NCI-H748 (cell line): ENCODE results near the gene PRR3.
A peak's percentile ranks its signal among the peaks of the same experiment; 100 is the strongest.

ENCODE experiments used
- DNase-seq: peaks from one replicate; lab custom pipeline; 2025; ENCODE audit not compliant: unreplicated experiment; lab: John Stamatoyannopoulos, UW

The PRR3 gene

GRCh38 chr6:30570263-30570662, 13.2 kb downstream of the PRR3 start:
- DNase-seq: peak; percentile 8

- no peak for DNase-seq
Observed at GRCh38 chr6:30570740-30571074, 13.6 kb downstream of the PRR3 start.

DNA sequence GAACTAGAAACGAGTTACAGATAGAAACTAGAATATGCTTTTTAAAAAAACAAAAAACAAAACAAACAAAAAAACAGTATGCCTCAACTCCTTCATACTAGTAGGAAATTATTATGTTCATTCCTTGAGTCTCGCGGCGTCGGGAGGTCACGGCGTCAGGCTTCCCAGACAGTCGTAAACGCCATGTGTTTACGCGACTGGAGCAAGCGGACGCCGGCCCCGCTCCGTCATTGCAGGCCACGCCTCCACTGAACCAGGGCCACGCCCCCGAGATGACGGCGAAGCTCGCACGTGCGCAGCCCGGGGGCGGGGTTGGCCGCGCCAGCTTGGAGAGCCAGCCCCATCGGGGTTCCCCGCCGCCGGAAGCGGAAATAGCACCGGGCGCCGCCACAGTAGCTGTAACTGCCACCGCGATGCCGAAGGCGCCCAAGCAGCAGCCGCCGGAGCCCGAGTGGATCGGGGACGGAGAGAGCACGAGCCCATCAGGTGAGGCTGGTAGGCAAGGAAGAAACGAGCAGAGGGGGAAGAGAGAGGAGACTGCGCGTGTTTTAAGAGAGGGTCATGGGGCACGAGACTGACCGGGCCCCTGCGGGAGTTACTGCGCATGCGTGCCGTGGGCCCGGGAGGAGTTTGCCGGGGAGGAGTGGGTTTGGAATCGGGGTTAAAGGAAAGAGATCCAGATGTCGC, 14.1 kb downstream of the PRR3 start, which contains the start of gene ABCF1:
Gene ABCF1 (plus strand): TSS at position 368 of the 687 bp plus-strand sequence. CDS start 46 bp downstream, at position 414.
- peak; percentile 98 for DNase-seq

DNA sequence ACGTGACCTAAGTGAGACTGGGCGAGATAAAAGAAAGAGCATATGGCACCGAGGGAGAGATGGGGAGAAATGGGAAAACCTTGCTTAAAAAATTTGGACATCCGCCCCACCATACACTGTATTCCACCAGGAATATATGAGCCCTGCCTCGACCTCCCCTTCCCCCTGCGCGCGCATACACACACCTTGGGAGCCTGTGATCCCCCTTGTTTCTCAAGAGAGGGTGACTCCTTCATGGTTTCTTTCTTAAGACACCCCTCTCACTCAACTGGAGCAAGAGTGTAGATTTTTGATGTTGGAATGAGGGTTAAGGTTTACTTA, 14.6 kb downstream of the PRR3 start:
- DNase-seq: no peak

GRCh38 chr6:30572148-30572547, 15.1 kb downstream of the PRR3 start:
- DNase-seq: no peak

DNA sequence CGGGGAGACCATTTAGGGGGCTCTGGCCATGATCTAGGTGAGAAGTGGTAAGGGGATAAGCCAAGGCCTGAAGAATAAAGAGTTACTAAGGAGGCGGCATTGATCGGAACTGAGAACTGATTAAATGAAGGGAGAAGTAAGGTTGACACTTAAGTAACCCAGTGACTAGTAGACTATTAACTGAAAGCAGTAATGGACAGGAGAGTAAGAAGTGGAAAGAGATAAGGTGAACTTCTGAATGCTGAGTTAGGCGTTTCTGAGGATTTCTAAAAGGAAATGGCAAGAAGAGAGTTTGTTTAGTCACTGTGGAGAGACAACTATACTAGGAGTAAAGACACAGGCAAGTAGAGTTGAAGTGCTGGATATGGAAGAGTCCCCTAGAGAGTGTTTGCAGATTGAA, 16.0 kb downstream of the PRR3 start:
- DNase-seq: no peak

GRCh38 chr6:30578051-30578450, 21.0 kb downstream of the PRR3 start:
- no peak for DNase-seq

- no peak for DNase-seq
Observed at GRCh38 chr6:30583921-30584320, 26.8 kb downstream of the PRR3 start.

DNA sequence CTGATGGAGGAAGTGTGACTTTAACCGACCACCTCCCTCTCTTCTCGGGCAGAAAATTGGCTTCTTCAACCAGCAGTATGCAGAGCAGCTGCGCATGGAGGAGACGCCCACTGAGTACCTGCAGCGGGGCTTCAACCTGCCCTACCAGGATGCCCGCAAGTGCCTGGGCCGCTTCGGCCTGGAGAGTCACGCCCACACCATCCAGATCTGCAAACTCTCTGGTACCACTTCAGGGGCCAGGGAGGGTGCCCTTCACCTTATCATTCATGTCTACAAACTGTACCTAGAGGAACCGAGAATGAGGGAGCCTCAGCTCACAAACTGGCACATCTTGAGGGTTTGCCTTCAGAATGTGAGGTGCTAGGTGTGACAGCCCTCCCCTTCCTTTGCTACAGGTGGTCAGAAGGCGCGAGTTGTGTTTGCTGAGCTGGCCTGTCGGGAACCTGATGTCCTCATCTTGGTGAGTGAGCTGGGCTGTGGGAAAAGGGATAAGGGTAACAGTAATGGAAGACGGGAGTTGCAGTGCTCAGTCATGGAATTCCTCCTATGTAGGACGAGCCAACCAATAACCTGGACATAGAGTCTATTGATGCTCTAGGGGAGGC, 32.8 kb downstream of the PRR3 start:
- no peak for DNase-seq

DNA sequence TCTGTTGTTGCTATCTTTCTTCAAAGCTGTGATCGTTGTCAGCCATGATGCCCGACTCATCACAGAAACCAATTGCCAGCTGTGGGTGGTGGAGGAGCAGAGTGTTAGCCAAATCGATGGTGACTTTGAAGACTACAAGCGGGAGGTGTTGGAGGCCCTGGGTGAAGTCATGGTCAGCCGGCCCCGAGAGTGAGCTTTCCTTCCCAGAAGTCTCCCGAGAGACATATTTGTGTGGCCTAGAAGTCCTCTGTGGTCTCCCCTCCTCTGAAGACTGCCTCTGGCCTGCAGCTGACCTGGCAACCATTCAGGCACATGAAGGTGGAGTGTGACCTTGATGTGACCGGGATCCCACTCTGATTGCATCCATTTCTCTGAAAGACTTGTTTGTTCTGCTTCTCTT, 33.4 kb downstream of the PRR3 start:
- DNase-seq: no peak

- no peak for DNase-seq
Observed at GRCh38 chr6:30591008-30591407, 33.9 kb downstream of the PRR3 start.

DNA sequence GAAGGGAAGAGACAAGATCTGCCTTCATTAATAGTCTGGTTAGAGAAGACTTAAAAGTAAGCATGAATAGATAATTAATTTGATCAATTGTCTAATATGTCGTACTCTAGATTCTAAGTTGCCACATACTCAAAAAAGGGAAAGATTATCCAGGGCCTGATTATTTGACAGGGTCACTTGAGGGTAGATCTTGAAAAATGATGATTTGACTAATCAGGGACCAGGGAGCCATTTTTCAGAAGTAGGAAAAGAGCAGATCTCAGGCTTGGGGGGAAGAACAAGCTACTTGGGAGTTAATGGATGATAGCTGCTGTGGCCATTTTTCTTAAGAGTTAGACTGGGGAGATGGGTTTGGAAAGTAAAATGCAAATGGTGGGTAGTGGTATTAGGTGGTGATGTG, 35.2 kb downstream of the PRR3 start:
- no peak for DNase-seq

DNA sequence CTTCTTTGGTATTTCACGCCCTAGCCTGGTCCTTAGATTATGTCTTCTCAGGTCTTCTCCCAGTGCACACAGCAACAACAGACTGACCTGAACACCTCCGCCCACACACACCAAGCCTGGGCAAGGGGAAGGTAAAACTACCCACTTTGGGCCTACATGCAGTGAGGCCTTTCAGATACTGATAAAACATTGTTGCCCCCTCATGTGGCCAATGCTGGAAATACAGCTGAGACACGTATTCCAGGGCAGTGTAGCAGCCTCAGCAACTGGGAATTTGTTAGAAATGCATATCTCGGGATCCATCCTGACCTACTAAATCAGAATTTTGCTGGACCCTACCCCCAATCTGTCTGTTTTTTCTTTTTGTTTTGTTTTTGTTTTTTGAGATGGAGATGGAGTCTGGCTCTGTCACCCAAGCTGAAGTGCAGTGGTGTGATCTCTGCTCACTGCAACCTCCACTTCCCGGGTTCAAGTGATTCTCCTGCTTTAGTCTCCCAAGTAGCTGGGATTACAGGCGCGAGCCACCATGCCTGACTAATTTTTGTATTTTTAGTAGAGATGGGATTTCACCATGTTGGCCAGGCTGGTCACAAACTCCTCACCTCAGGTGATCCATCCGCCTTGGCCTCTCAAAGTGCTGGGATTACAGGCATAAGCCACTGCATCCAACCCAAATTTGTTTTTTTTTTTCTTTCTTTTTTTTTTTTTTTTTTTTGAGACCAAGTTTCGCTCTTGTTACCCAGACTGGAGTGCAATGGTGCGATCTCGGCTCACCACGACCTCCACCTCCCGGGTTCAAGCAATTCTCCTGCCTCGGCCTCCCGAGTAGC, 40.4 kb downstream of the PRR3 start:
- peak; percentile 78 for DNase-seq

DNA sequence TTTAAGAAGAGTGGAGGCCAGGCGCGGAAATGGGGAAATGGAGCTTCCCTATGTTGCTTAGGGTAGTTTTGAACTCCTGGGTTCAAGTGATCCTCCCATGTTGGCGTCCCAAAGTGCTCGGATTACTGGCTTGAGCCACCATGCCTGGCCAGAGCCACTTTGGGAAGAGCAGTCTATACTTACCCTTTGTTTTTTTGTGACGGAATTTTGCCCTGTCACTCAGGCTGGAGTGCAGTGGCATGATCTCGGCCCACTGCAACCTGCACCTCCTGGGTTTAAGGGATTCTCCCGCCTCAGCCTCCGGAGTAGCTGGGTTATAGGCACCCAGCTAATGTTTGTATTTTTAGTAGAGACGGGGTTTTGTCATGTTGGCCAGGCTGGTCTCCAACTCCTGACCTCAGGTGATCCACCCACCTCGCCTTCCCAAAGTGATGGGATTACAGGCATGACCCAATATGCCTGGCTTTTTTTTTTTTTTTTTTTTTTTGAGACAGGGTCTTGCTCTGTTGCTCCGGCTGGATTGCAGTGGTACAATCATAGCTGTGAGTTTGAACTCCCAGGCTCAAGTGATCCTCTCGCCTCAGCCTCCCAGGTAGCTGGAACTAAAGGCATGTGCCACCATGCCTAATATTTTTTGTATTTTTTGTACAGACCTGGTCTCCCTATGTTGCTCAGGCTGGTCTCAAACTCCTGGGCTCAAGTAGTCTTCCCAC, 42.0 kb downstream of the PRR3 start:
- DNase-seq: no peak

GRCh38 chr6:30599625-30600324, 42.7 kb downstream of the PRR3 start:
- DNase-seq: no peak

DNA sequence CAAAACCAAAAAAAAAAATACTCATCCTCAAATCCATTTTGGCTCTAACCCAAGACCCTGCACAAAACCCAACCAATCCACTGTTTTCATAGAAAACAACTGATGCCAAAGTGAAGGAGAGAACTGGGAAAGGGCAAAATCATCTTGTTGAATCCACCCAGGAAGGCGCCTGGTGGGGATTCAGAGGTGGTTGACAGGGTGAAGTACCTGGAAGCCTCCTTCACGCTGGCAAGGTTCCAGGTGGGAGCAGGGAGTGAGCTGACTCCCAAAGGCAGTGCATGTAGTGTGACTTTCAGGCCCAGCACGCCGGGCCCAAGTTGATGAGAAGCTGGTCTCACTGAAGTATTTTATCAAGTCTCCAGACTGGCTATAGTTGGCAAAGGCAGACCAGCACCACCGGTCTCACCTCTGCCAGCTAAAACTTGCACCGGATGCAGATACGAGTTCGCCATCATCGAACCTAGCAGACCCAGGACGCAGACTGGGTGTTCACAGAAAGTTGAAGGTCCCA, 43.4 kb downstream of the PRR3 start:
- DNase-seq: peak; percentile 25

DNA sequence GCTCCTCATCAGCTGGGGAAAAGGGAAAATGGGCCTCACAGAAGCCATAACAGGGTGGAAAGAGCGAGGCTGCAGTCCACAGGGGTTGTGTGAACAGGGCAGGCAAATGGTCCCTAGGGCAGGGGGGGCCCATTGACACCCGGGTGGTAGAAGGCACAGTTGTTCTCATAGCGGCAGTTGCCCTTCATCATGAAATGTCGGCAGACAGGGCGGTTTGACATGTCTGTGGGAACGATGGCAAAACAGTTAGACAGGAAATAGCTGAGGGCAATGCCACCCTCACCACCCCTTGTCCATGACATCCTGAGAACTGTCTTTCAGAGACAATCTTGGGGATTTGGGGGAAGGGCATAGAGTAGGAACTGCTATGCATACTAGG, 44.3 kb downstream of the PRR3 start:
- no peak for DNase-seq

DNA sequence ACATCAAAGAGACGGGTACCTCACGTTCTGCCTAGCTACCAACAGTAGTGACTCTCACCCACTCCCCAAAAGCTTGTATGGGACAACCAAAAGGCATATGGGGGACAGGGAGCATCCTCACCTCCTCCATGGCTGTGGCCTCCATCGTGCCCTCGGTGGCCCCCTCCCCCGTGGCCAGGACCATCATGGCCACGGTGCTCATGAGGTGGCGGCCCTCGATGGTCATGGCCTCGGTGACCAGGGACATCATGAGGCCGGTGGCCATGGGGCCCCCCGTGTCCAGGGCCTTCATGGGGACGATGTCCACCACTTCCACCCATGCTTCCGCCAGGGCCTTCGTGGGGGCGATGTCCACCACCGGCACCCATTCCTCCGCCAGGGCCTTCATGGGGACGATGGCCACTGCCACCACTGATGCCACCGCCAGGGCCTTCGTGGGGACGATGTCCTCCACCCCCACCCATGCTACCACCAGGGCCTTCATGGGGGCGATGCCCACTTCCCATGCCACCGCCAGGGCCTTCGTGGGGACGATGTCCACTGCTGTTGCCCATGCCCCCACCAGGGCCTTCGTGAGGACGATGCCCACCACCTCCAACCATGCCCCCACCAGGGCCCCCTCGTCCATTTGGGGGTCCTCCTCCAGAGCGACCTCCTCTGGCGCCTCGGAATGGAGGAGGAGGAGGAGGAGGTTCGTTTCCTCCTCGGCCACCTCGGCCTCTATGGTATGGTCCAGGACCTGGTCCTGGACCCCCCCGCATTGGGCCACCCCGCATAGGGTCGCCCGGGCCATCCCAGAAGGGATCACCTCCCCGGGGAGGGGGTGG, 44.9 kb downstream of the PRR3 start:
- DNase-seq: no peak

DNA sequence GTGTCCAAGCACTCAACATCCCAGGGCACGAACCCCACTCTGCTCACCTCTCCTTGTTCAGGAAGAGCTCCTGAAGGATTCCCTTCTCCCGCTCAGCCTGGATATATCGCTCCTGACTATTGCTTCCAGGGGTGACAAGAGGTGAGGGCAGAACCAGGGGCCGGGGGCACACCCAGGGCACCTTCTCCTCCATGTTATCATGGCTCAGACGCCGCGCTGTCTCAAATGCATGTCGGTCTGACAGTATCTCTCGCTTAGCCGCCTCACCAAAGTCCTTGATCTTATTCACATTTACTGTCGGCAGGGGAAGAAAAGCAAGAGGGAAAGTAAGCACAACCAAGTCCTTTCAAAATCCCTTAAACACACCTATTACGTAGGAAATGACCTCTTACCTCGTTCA, 46.9 kb downstream of the PRR3 start:
- no peak for DNase-seq

DNA sequence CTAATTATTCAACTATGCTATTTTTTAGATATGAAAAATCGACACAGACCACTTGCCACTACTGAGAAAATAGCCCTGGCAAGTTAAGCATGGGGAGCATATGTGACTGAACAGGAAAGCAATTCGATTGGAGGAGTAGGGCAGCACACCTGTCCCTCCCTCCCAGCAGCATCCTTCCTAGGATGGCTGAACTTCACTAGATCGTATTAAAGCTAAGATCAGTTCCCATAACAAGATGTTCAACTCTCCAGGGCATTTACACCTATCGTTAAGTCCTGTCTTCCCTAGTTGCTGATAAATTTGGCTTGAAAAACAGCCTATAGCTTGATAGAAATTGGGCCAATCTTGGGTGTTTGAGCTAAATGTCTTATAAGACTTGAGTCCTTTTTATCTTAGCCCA, 53.0 kb downstream of the PRR3 start:
- DNase-seq: no peak
